OCI-LY1 (cell line): ENCODE data around the gene SCN7A.

Experiments
- H2AFZ ChIP-seq: fragments of 200-600 bp; sonication (generic), shearing (Covaris generic); 2 replicates; pipeline ENCODE4 v1.6.0; 2014; ENCODE audit warnings: antibody characterized with exemption, mild to moderate bottlenecking, low read length
- H3F3A ChIP-seq: fragments of 200-600 bp; sonication (generic), shearing (Covaris generic); 2 replicates; pipeline ENCODE4 v1.6.0; 2014; ENCODE audit warnings: mild to moderate bottlenecking, antibody characterized with exemption, low read length, moderate library complexity; ENCODE audit not compliant: insufficient read depth
- H3K27ac ChIP-seq: fragments of 200-600 bp; sonication (generic); 2 replicates; pipeline ENCODE4 v1.5.1; 2014; ENCODE audit warnings: low read length, mixed run types, mild to moderate bottlenecking, low read depth; ENCODE audit not compliant: poor library complexity, severe bottlenecking
- H3K27me3 ChIP-seq: fragments of 200-600 bp; sonication (generic); 2 replicates; pipeline ENCODE4 v1.6.0; 2014; ENCODE audit warnings: antibody characterized with exemption, mild to moderate bottlenecking, low read length, moderate library complexity; ENCODE audit not compliant: insufficient read depth
- H3K36me3 ChIP-seq: fragments of 200-600 bp; sonication (generic); 2 replicates; pipeline ENCODE4 v1.6.1; 2014; ENCODE audit warnings: mild to moderate bottlenecking, antibody characterized with exemption, low read length, moderate library complexity, mixed read lengths; ENCODE audit not compliant: insufficient read depth
- H3K4me1 ChIP-seq: fragments of 200-600 bp; sonication (generic); 2 replicates; pipeline ENCODE4 v1.5.1; 2014; ENCODE audit warnings: mild to moderate bottlenecking, low read length, moderate library complexity; ENCODE audit not compliant: insufficient read depth, severe bottlenecking
- H3K4me2 ChIP-seq: fragments of 200-600 bp; sonication (generic), shearing (Covaris generic); 2 replicates; pipeline ENCODE4 v1.6.1; 2014; ENCODE audit warnings: low read length
- H3K4me3 ChIP-seq: fragments of 200-600 bp; sonication (generic); 2 replicates; pipeline ENCODE4 v1.5.1; 2014; ENCODE audit warnings: low read length, low read depth, mild to moderate bottlenecking, mixed read lengths; ENCODE audit not compliant: poor library complexity, severe bottlenecking
- H3K79me2 ChIP-seq: fragments of 200-600 bp; shearing (Covaris generic); 2 replicates; pipeline ENCODE4 v1.6.1; 2016; ENCODE audit warnings: mixed run types, low read length, mixed read lengths; ENCODE audit not compliant: insufficient read depth
- H3K9ac ChIP-seq: fragments of 200-600 bp; sonication (generic), shearing (Covaris generic); 2 replicates; pipeline ENCODE4 v1.6.1; 2014; ENCODE audit warnings: mild to moderate bottlenecking, low read length, mixed read lengths
- H3K9me2 ChIP-seq: fragments of 200-600 bp; sonication (generic), shearing (Covaris generic); 2 replicates; pipeline ENCODE4 v1.6.1; 2014; ENCODE audit warnings: low read depth, mild to moderate bottlenecking, low read length, mixed read lengths
- H3K9me3 ChIP-seq: fragments of 200-600 bp; shearing (Covaris generic); 2 replicates; pipeline ENCODE4 v1.6.1; 2014; ENCODE audit warnings: low read length, mixed read lengths
- H4K20me1 ChIP-seq: fragments of 200-600 bp; sonication (generic), shearing (Covaris generic); 2 replicates; pipeline ENCODE4 v1.6.0; 2016; ENCODE audit warnings: mild to moderate bottlenecking, low read length; ENCODE audit not compliant: insufficient read depth
- EZH2 ChIP-seq: fragments of 200-600 bp; sonication (generic), shearing (Covaris generic); IDR thresholded peaks from 2 replicates; pipeline ENCODE4 v1.8.0; 2017; ENCODE audit warnings: borderline replicate concordance, mixed run types, mild to moderate bottlenecking, antibody characterized with exemption, low read length, moderate library complexity, mixed read lengths
- TF ChIP-seq, protein P1 (sequence below): fragments of 200-600 bp; sonication (generic), shearing (Covaris generic); IDR thresholded peaks from 2 replicates; pipeline ENCODE4 v1.5.1; 2017; ENCODE audit warnings: mild to moderate bottlenecking, antibody characterized with exemption, low read length, moderate library complexity, mixed read lengths

The SCN7A gene

DNA sequence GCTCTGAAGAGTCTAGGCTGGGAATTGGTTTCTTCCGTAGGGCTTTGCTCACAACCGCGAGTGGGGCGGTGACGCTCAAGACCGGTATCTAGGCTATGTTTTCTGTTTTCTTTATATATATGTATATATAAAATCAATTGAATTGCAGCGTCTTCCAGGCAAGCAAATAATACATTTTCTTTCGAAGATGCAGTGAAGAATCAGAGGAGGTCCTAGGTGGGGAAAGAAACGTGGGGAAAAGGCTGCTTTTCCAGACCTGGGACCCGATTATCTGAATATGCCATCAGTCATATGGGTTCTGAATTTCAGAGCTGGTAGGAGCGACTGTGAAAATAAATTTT lies 117.6 kb downstream of the SCN7A start:
- no peak for TF ChIP-seq EZH2
- TF ChIP-seq, protein P1, sequence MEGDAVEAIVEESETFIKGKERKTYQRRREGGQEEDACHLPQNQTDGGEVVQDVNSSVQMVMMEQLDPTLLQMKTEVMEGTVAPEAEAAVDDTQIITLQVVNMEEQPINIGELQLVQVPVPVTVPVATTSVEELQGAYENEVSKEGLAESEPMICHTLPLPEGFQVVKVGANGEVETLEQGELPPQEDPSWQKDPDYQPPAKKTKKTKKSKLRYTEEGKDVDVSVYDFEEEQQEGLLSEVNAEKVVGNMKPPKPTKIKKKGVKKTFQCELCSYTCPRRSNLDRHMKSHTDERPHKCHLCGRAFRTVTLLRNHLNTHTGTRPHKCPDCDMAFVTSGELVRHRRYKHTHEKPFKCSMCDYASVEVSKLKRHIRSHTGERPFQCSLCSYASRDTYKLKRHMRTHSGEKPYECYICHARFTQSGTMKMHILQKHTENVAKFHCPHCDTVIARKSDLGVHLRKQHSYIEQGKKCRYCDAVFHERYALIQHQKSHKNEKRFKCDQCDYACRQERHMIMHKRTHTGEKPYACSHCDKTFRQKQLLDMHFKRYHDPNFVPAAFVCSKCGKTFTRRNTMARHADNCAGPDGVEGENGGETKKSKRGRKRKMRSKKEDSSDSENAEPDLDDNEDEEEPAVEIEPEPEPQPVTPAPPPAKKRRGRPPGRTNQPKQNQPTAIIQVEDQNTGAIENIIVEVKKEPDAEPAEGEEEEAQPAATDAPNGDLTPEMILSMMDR, result no peak
- H3K36me3 ChIP-seq, result no peaks in the 10 kb centered on the region
- no peaks in the 10 kb centered on the region for H3F3A ChIP-seq
- H3K9me2 ChIP-seq, result no peaks in the 10 kb centered on the region
- no peak overlapping the region for H3K4me3 ChIP-seq
- no peak overlapping the region for H3K9ac ChIP-seq
- H4K20me1 ChIP-seq, result no peaks in the 10 kb centered on the region
- H3K79me2 ChIP-seq, result no peaks in the 10 kb centered on the region
- H3K4me1 ChIP-seq, result no peaks in the 10 kb centered on the region
- no peak overlapping the region for H3K27ac ChIP-seq
- no peaks in the 10 kb centered on the region for H3K27me3 ChIP-seq
- no peaks in the 10 kb centered on the region for H3K9me3 ChIP-seq
- no peak overlapping the region for H3K4me2 ChIP-seq
- H2AFZ ChIP-seq, result no peak overlapping the region

DNA sequence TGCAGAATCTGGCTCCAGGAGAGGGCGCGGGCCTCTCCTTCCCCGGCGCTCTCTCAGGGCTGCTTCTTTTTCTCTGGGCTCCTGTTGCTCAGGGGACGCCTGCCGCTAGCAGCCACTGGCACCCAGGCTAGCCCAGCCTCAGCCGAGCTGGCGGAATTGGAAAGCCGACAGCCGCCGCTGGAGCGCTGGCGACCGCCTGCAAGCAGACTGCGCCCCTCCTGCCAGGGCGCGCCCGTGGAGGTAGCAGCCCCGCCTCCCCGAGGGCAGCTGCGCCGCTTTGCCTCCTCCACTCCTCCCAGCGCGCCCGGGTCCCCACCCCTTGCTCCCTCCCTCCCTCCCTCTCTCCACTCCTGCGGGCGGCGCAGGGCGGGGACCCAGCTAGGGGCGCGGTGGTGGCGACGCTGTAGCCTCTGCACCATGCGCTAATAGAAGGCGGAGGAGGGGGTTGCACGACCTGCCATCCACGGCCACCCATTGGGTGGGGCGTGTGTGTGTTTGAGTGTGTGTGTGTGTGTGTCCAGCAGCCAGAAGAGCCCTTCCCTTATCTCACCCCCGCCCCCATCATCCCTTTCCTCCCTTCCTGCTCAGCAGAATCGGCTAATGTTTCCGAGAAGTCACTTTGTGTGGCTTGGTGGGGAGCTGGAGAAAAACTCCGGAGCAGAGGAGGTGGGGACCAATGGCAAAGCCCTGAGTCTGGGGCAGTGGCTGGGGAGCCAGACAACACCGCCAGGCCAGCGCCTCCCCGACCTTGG lies 118.1 kb downstream of the SCN7A start, which contains the start of gene SCN9A:
SCN9A (minus strand) TSS at position 209 of the 752 bp plus-strand sequence. CDS start 64,188 bp downstream, outside the sequence.
- TF ChIP-seq, protein P1, result no peak
- TF ChIP-seq EZH2, result no peak
- H3K4me3 ChIP-seq, result no peak within 1 kb of the TSS
- H3K9me3 ChIP-seq, result no peaks in the 10 kb centered on the region
- no peaks in the 10 kb centered on the region for H3K4me1 ChIP-seq
- no peaks in the 10 kb centered on the region for H4K20me1 ChIP-seq
- H3K9ac ChIP-seq, result no peak within 1 kb of the TSS
- H3K36me3 ChIP-seq, result no peaks in the 10 kb centered on the region
- no peak within 1 kb of the TSS for H2AFZ ChIP-seq
- H3F3A ChIP-seq, result no peaks in the 10 kb centered on the region
- H3K79me2 ChIP-seq, result no peaks in the 10 kb centered on the region
- no peaks in the 10 kb centered on the region for H3K9me2 ChIP-seq
- H3K4me2 ChIP-seq, result no peak within 1 kb of the TSS
- H3K27me3 ChIP-seq, result no peaks in the 10 kb centered on the region
- H3K27ac ChIP-seq, result no peak within 1 kb of the TSS

DNA sequence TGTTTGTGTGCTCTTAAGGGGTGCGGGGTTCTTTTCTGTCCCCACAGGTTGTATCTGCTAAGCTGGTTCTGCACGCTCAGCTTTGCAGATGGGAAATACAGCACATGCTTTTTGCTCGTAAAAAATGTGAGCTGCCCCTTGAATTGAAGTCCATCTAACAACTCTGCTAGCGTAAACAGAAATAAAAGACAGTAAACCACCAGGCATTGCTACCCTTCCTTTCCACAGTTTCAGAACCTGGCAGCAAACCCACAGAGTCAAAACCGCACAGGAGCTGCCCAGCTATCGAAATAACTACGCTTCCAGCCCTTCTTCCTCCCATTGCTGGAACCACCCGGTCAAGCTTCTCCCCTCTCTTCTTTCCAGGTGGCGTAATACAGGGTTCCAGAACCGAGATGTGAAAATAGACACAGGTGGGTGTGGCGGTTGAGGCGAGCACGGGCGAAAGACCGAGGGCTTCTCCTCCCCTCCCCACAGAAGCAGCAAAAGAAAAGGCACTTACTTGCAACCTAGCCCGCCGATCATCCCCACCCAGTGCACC lies 118.8 kb downstream of the SCN7A start:
- H3K4me1 ChIP-seq, result no peaks in the 10 kb centered on the region
- H3K27ac ChIP-seq, result no peak overlapping the region
- TF ChIP-seq, protein P1, result no peak
- TF ChIP-seq EZH2, result no peak
- no peaks in the 10 kb centered on the region for H3K79me2 ChIP-seq
- no peak overlapping the region for H2AFZ ChIP-seq
- no peaks in the 10 kb centered on the region for H3K36me3 ChIP-seq
- H3K4me2 ChIP-seq, result no peak overlapping the region
- no peaks in the 10 kb centered on the region for H3K27me3 ChIP-seq
- H3K9me2 ChIP-seq, result no peaks in the 10 kb centered on the region
- H4K20me1 ChIP-seq, result no peaks in the 10 kb centered on the region
- no peak overlapping the region for H3K4me3 ChIP-seq
- no peaks in the 10 kb centered on the region for H3K9me3 ChIP-seq
- H3F3A ChIP-seq, result no peaks in the 10 kb centered on the region
- no peak overlapping the region for H3K9ac ChIP-seq
